Activated CD8-positive, alpha-beta memory T cell treated with anti-CD3 and anti-CD28 coated beads, Interleukin-2, amount 50 U/mL, for 4 hours (primary cell): ENCODE results near the gene ANKRD23.

Experiments
- DNase-seq: peaks from one replicate; pipeline ENCODE4 v3.0.0-alpha.2; 2020

ANKRD23 gene

GRCh38 chr2:96861074-96861473, 17.3 kb upstream of the ANKRD23 start:
- no peak for DNase-seq

- no peak for DNase-seq
These were observed 16.5 kb upstream of the ANKRD23 start for GRCh38 chr2:96860065-96861029.

GRCh38 chr2:96859681-96860064, 15.9 kb upstream of the ANKRD23 start:
- no peak for DNase-seq

- no peak for DNase-seq
These were observed 15.4 kb upstream of the ANKRD23 start for GRCh38 chr2:96859099-96859649.

- DNase-seq = peak; percentile 98
These were observed 14.0 kb upstream of the ANKRD23 start, which contains the start of gene ANKRD39 for GRCh38 chr2:96857667-96858372. Gene ANKRD39, minus strand, starts transcription at chr2:96858016. Its CDS starts 29 bp downstream, at chr2:96857987.

- DNase-seq = no peak
These were observed 13.2 kb upstream of the ANKRD23 start for GRCh38 chr2:96856776-96857666.

GRCh38 chr2:96853321-96853720, 9.5 kb upstream of the ANKRD23 start:
- no peak for DNase-seq

GRCh38 chr2:96852667-96853066, 8.8 kb upstream of the ANKRD23 start:
- DNase-seq = no peak

- DNase-seq = no peak
These were observed 4.4 kb upstream of the ANKRD23 start for GRCh38 chr2:96848264-96848663.

GRCh38 chr2:96847586-96847985, 3.8 kb upstream of the ANKRD23 start:
- no peak for DNase-seq

GRCh38 chr2:96846825-96847224, 3.0 kb upstream of the ANKRD23 start:
- no peak for DNase-seq

- DNase-seq = no peak
These were observed 586 bp upstream of the ANKRD23 start for GRCh38 chr2:96844405-96844808.

- DNase-seq = no peak
These were observed 1.2 kb downstream of the ANKRD23 start for GRCh38 chr2:96842600-96842999.

- DNase-seq = no peak
These were observed 1.9 kb downstream of the ANKRD23 start for GRCh38 chr2:96841701-96842495.

GRCh38 chr2:96839875-96840850, 3.7 kb downstream of the ANKRD23 start:
- no peak for DNase-seq

GRCh38 chr2:96839293-96839874, 4.4 kb downstream of the ANKRD23 start:
- peak; percentile 79 for DNase-seq

GRCh38 chr2:96838345-96839292, 5.2 kb downstream of the ANKRD23 start:
- no peak for DNase-seq

- no peak for DNase-seq
These were observed 6.2 kb downstream of the ANKRD23 start for GRCh38 chr2:96837575-96837974.

- DNase-seq = no peak
These were observed 8.0 kb downstream of the ANKRD23 start for GRCh38 chr2:96835830-96836229.
